ENCODE results near the gene AMER3. TPM values are rescaled to one million over a fixed set of nuclear protein-coding genes. Genes with fewer than 3 reads are reported as not detected.

AMER3 gene
- total RNA-seq, 4 donors from 2014 or later, result not detected

GRCh38 chr2:130735200-130735599, 20.1 kb upstream of the AMER3 start:
- TF ChIP-seq, protein P1, sequence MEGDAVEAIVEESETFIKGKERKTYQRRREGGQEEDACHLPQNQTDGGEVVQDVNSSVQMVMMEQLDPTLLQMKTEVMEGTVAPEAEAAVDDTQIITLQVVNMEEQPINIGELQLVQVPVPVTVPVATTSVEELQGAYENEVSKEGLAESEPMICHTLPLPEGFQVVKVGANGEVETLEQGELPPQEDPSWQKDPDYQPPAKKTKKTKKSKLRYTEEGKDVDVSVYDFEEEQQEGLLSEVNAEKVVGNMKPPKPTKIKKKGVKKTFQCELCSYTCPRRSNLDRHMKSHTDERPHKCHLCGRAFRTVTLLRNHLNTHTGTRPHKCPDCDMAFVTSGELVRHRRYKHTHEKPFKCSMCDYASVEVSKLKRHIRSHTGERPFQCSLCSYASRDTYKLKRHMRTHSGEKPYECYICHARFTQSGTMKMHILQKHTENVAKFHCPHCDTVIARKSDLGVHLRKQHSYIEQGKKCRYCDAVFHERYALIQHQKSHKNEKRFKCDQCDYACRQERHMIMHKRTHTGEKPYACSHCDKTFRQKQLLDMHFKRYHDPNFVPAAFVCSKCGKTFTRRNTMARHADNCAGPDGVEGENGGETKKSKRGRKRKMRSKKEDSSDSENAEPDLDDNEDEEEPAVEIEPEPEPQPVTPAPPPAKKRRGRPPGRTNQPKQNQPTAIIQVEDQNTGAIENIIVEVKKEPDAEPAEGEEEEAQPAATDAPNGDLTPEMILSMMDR (IDR thresholded peaks at IDR 0.05), result no peak
- TF ChIP-seq POLR2A (IDR thresholded peaks at IDR 0.05), result no peak
- no peak overlapping the region for H3K4me3 ChIP-seq (ENCODE audit: low read depth, poor library complexity, severe bottlenecking)
- intact Hi-C loops (cut with DNase I; ENCODE audit: low total_unique reads), result no loop called here
- 96 to 97% methylated on average over 3 of the region's 3 CpGs for WGBS, 2 donors
- no peak for DNase-seq (ENCODE audit: low spot score in 2 of 2)

GRCh38 chr2:130736487-130736886, 18.9 kb upstream of the AMER3 start:
- TF ChIP-seq, protein P1 (IDR thresholded peaks at IDR 0.05), result no peak
- no peak for TF ChIP-seq POLR2A (IDR thresholded peaks at IDR 0.05)
- WGBS, 2 donors, result 70 to 80% methylated on average over 6 of the region's 6 CpGs
- intact Hi-C loops (cut with DNase I; ENCODE audit: low total_unique reads), result no loop called here
- H3K4me3 ChIP-seq (ENCODE audit: low read depth, poor library complexity, severe bottlenecking), result no peak overlapping the region
- DNase-seq (ENCODE audit: low spot score in 2 of 2), result no peak

DNA sequence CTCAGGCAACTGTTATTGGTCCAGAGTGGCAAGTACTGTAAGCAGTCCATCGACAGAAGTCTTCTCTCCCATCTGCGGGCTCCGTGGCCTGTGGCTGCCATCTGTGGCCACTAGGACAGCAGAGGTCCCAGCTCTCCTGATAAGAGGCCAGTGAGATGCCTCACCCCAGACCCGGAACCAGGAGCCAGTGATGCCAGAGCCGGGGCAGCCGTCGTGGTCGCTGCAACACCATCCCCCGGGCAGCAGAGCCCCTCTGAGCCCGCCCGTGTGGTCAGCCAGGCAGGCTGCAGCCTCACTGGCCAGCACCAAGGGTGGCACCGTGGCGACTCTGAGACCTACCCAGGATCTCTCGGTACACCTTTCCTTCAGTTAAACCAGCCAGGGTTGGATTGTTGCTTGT, 17.7 kb upstream of the AMER3 start:
- no peak overlapping the region for H3K4me3 ChIP-seq (ENCODE audit: low read depth, poor library complexity, severe bottlenecking)
- WGBS, 2 donors, result 91 to 93% methylated on average over 14 of the region's 14 CpGs
- TF ChIP-seq, protein P1 (IDR thresholded peaks at IDR 0.05), result no peak
- TF ChIP-seq POLR2A (IDR thresholded peaks at IDR 0.05), result no peak
- DNase-seq (ENCODE audit: low spot score in 2 of 2), result no peak
- intact Hi-C loops (cut with DNase I; ENCODE audit: low total_unique reads), result no loop called here

- intact Hi-C loops (cut with DNase I; ENCODE audit: low total_unique reads), result no loop called here
- TF ChIP-seq, protein P1 (IDR thresholded peaks at IDR 0.05), result no peak
- TF ChIP-seq POLR2A (IDR thresholded peaks at IDR 0.05), result no peak
- H3K4me3 ChIP-seq (ENCODE audit: low read depth, poor library complexity, severe bottlenecking), result no peak overlapping the region
- DNase-seq (ENCODE audit: low spot score in 2 of 2), result no peak
- WGBS, 2 donors, result 66 to 75% methylated on average over 12 of the region's 12 CpGs
Observed at GRCh38 chr2:130740671-130741070, 14.7 kb upstream of the AMER3 start.

DNA sequence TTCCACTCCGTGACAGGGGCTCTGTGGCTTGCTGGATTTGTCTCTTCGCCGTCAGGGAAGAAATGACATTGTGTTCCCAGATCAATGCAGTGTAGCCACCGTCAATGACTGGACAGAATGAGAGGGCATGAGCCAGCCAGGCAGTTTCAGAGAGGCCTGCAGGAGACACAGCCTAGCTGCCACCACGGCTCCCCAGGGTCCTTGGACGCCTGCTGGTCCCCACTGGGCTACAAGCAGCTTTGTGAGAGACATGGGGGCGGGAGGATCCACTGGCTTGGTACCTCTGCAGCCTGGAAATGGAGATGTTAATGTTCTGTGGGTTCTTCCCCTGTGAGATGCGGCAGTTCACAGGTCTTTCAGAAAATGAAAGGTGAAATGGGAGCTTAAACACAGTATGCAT, 12.1 kb upstream of the AMER3 start:
- no peak for DNase-seq (ENCODE audit: low spot score in 2 of 2)
- WGBS, 2 donors, result 79 to 81% methylated on average over 6 to 8 of the region's 8 CpGs
- intact Hi-C loops (cut with DNase I; ENCODE audit: low total_unique reads), result no loop called here
- H3K4me3 ChIP-seq (ENCODE audit: low read depth, poor library complexity, severe bottlenecking), result no peak overlapping the region
- TF ChIP-seq, protein P1 (IDR thresholded peaks at IDR 0.05), result no peak
- no peak for TF ChIP-seq POLR2A (IDR thresholded peaks at IDR 0.05)

All from lower leg skin (tissue), 4 donors.